ENCODE measurements around the gene CORO7.

- no peak for TF ChIP-seq EZH2 (IDR thresholded peaks at IDR 0.05; ENCODE audit: borderline replicate concordance, low read length)
- no peak for TF ChIP-seq CTCF (conservative IDR thresholded peaks at IDR 0.05 in 1 of 2, IDR thresholded peaks at IDR 0.05 in 1 of 2; ENCODE audit: extremely low read depth in 1 of 2, insufficient read depth in 1 of 2, low read depth in 1 of 2, low read length in 2 of 2)
These were observed 34.6 kb upstream of the CORO7 start for GRCh38 chr16:4450931-4451519.
